ENCODE results near the gene PPP1R9A. TPM values are rescaled to one million over a fixed set of nuclear protein-coding genes. Genes with fewer than 3 reads are reported as not detected.
A peak's percentile ranks its signal among the peaks of the same experiment; 100 is the strongest.

The PPP1R9A gene
- polyA plus RNA-seq, 4 donors: 26.2 to 39.9 (median 30.7) TPM

DNA sequence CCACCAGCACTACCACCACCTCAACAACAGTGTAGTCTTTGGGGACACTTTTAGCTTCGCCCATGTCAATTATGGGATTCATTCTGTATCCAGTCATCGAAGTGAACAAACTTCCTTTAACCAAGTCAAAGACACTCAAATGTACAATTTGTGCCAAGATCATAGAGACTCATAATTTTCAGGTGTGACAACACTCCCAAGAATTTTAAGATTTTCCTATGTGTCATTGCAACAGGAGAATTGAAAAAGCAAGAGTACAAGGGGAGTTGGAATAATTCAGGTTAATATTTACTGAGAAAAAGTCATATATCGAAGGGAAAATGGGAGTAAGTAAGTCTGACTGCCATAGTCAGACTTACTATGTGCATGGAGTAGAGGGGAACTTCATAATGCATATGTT lies 390.7 kb downstream of the PPP1R9A start:
- no peak for DNase-seq (ENCODE audit: low read depth in 4 of 4, low spot score in 2 of 4)

DNA sequence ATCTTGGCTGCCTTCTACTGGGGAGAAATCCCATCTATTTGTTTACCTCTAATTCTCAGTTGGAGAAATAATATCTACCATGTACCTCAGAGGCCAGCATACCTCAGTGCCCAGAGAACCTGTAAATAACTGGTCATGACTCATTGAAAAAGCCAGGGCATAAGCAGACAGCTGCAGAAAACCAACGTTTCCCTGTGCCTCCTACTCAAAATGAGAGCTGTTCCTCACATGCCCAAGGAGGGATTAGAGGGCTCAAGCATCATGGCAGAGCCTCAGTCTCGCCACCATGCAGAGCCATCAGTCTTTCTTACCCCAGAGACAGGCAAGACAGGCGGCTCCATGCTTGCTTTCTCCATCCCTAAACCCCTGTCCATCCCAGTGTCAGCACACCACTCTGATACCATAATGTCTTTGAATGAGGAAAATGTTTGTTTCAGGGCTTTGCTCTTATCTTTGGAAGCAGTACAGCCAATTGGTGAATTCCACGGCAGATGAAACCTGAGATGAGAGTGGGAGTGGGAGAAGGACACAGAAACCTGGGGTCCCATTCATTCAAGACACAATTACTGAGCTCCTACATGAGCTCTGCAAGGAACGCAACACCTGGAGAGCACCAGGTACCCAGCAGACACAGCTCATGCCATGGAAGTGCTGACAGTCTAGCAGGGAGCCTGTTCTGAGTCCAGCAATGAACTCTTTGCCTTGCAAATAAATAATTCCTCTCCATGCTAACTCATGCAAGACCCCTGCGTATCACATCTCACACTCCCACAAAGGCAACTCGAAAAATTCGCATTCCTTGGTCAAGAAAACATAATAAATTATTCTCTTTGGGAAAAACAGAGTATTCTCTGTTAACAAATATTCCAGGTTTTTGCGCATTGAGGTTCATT lies 395.9 kb downstream of the PPP1R9A start:
- peak; percentile 30 to 68 (median 51) for DNase-seq (ENCODE audit: low read depth in 4 of 4, low spot score in 2 of 4)

DNA sequence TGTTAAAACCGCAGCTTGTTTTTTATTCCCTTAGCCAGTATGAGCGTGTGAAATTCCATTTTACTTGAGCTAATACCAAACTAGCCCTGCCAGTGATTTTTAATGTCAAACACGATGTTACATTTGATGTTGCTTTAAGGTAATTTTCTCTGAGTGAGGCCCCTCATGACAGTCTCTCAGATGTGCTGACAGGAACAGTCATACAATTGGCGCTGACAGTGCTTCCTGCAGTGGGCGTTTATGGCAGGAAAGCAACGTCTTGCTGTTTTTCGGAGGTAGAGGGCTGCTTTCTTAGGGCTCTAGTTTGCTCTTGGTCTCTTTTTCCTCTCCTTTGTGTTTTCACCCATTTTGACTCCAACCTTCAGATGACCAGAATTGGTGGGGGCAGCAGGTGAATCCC lies 397.6 kb downstream of the PPP1R9A start:
- no peak for DNase-seq (ENCODE audit: low read depth in 4 of 4, low spot score in 2 of 4)

DNA sequence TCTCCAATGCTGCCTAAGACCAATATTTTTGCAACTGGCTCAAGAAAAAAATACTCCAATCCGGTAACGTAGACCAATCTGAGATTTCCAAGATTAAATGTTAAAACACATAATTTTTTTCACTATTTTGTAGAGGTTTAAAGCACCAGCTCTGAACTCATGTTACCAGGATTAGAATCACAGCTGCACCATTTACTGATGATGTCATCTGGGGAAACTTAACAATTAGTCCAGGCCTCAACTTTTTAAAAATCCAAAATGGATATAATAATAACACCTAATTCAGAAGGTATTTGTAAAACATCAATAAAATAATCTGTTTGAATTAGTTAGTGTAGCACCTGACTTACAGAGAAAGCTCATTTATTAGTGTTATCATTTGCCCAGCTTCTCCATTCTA lies 402.6 kb downstream of the PPP1R9A start:
- DNase-seq (ENCODE audit: low read depth in 4 of 4, low spot score in 2 of 4): no peak

DNA sequence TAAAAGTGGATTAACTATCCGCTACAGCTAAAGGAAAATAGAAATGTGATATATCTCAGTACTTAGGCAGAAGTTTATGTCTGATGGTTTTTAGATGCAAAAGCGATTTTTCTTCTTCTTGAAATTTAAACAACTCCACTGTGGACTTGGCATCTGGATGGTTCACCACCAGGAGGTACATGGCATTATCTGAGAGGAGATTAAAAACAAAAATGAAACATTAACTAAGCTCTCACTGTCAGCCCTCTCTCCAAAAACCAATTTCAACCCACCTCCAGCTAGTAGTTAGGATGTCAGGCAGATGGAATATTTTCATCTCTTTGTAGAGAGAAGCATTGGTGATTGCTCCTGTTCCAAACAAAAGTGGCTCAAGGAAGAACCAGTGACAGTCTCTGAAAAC lies 404.0 kb downstream of the PPP1R9A start:
- DNase-seq (ENCODE audit: low read depth in 4 of 4, low spot score in 2 of 4): no peak

DNA sequence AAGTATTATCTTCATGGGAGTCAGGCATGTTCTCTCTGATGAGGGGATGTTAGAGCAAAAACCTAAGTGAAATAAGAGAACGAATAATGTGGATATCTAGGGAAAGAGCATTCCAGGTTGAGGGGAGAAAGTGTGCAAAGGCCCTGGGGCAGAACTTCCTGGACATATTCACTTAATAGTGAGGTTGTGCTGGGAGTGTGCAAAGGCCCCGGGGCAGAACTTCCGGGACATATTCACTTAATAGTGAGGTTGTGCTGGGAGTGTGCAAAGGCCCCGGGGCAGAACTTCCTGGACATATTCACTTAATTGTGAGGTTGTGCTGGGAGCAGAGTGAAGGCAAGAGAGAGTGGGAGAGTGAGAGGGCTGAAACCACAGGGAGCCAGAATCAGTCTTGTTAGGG lies 405.2 kb downstream of the PPP1R9A start:
- DNase-seq (ENCODE audit: low read depth in 4 of 4, low spot score in 2 of 4): no peak

DNA sequence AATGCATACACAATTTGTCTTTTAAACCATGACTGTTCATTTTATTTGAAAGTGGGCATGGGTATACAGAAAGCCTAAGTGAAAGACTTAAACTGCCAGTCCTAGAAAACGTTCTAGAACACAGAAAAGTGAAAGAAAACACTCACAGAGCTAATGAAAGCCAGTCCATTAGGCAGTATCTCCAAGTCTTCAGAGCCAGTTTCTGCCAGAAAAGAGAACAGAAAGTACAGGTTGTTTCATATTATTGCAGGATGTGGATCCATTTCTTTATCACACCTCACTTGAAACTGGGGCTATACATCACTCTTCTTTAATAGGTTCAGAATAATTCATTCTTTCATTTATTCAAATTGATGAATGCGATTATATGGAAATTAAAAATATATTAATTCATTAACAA lies 409.2 kb downstream of the PPP1R9A start:
- DNase-seq (ENCODE audit: low read depth in 4 of 4, low spot score in 2 of 4): no peak

DNA sequence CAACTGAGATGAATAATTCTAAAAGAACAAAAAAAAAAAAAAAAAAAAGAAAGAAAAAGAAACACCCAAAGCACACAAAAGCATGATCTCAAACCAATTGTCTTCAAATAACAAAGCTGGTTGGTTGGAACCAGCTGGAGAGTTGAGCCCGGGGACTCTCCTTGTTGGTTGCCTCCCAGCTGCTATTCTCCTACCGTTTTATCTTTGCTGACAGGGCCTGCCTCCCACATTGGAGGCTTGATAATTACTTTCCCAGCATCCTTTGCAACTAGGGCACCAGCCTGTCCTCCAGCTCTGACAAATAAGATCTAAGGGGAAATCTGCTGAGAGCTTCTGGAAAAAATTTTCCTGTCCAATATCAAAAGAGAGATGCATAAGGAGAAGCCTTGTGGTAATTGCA lies 410.2 kb downstream of the PPP1R9A start:
- no peak for DNase-seq (ENCODE audit: low read depth in 4 of 4, low spot score in 2 of 4)

DNA sequence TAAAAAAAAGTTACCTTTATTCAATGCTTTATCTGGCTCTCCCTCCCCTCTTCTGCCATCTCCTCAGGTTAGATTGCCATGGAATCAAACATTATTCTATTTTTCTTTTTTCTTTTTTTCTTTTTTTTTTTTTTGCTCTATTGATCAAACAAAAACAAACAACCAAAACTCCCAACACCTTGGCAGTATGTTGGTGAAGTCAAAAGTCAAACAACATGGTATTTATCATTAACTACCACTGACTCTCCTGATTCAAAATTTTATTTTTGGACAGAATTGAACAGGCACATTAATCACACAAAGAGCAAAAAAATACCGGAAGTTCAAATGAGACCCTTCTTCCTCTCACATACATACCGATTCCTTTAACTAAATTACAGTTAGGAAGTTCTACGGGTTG lies 410.6 kb downstream of the PPP1R9A start:
- no peak for DNase-seq (ENCODE audit: low read depth in 4 of 4, low spot score in 2 of 4)

DNA sequence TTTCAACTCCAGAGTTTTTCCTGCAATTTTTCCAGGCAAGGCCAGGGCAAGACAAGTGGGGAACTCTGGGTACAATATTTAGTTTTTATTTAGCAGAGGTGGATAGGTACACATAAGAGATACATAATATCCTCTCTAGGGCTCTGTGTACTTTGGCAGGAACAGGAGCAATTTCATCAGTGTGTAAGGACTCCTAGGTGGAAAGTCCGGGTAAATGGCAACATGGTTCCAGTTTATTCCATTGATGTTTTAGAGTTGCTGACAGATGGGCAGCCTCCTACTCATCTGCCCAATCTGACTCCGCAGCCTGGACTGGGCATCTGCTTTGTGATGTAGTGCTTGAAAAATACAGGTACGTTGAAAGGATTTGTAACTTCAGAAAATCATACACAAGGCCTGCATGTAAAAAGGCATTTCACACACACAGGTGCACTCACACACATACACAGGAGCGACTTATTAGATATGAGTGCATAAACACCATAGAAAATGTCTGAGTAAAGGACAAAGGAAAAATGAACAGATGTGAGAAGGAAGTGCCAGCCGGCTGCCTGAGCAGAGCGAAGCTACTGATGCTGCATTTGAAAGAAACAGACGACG lies 411.2 kb downstream of the PPP1R9A start:
- no peak for DNase-seq (ENCODE audit: low read depth in 4 of 4, low spot score in 2 of 4)

DNA sequence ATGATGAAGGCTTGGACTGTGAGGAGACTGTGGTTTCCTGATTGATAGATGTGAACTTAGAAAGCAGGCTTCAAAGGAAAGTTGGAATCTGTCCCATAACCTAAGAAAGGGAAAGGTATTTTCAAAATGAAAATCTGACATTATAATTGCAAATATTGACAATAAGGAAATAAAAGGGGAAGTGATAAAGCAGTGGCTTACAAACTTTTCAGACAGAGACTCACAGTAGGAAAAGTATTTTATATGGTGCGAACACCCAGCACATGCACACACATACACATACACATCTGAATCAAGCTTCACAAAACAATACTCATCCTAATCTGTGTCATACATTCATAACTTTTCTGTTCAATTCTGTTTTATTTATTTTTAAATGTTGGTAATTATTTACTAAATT lies 412.2 kb downstream of the PPP1R9A start:
- DNase-seq (ENCODE audit: low read depth in 4 of 4, low spot score in 2 of 4): no peak

DNA sequence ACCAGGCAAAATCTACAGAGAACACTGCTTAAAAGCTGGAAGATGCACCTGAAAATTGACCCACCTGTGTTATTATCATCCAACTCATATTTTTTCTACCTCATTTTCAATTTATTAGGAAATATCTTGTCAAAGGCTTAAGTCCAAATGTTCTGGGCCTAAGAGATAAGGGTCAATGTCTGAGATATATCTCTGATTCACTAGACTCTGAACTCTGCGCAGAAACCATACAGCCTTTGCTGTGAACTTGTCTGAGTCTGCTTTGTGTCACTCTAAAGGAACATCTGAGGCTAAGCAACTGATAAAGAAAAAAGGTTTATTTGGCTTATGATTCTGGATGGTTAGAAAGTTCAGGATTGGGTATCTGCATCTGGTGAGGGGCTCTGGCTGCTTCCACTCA lies 413.3 kb downstream of the PPP1R9A start:
- no peak for DNase-seq (ENCODE audit: low read depth in 4 of 4, low spot score in 2 of 4)

DNA sequence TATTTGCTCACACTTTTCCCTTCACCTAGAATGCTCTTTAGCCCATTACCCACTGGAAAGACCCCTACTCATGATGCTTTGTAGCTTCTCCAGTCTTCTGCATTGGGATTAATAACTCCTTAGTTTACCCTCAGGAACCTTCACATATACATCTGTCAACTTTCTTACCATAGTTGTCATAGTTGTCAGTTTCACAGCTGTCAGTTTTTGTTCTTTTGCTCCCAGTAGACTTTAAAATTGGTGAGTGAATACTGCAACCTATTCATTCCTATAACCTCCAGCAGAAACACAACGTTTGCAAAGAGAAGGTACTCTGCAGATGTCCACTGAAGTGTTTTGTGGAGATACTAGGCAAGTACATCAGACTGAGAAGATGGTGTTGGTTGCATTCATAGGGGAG lies 414.3 kb downstream of the PPP1R9A start:
- no peak for DNase-seq (ENCODE audit: low read depth in 4 of 4, low spot score in 2 of 4)

DNA sequence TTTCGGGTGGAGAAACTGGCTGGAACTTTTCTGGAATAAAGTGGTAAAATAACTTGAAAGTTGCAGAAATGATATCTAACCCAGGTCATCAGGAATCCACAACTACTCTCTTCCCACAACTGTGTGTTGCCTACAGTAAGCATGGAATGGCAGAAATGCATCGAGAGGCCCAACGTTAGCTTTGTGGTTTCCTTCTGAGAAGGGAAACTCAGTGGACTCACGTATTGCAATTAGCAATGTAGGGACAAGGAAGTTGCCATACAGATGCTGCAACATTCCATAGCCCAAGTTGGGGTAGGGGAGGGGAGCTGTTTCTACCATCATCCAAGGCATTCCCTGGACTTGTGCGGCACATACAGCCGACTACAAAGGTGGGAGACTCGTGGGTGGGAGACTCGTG lies 415.0 kb downstream of the PPP1R9A start:
- no peak for DNase-seq (ENCODE audit: low read depth in 4 of 4, low spot score in 2 of 4)

DNA sequence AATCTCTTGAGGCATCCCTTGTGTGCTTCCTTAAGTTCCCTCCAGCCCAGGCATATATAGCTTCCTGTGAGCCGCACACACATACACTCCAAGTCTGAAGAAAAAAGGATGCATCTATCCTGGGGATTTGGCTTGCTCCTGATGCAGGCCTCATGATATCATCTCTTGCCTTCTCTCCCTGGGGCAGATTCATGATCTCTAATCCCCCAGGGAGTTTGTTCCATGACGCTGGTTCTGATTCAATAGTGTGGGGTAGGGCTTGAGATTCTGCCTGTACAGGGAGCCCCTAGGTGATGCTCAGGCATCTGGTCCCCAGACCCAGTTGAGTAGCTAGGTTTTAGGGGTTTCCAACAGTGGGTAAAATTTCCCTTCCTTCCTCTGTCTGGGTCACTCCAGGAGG lies 415.5 kb downstream of the PPP1R9A start:
- no peak for DNase-seq (ENCODE audit: low read depth in 4 of 4, low spot score in 2 of 4)

DNA sequence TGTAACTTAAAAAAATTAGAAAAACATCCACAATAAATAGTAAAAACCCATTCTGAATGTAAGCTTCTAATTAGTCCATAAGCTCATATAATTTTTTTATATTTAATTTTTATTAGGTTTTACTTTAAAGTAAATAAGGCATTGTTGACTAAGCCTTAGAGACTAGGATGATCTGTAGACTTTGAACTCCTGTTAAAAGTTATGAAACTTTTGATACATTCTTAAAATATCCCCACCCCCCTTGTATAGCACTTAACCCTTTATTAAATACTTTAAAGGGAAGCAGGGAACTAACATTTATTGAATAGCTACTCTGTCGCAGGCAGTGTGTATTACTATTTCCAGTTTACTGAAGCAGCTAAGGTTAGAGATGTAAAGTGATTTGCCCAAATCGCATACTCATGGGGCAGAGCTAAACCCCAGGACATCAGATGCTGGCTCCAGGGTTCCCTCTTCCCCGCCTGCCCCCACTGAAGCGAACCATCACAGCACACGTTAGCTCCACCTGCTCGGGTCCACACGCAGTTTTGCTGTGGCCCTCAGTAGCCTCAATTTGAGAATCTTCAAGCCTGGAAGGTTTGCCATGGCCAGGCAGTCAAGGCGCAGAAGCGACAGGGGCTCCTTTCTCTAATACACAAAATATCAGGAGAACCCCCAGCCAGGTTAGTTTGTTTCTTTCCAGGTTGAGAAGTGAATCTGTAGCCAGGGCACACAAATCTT lies 416.2 kb downstream of the PPP1R9A start:
- DNase-seq (ENCODE audit: low read depth in 4 of 4, low spot score in 2 of 4): no peak

DNA sequence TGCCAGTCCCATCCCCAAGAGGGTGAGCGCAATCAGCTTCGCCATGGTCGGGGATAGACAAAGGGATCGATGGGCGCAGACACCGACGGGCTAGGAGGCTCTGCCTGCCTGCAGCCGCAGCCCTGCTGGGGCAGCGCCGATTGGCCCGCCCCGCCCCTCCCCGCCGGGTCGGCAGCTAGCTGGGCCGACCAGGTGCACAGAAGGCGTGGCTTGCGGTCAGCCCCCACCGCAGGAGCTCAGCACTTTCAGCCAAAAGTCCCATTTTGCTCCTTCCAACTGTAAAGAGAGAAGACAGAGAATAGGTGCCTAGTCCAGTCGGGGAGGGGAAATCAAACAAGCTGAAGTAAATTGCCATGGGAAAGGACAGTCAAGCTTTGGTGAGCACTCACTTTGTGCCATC lies 417.0 kb downstream of the PPP1R9A start, which contains the start of gene PON1:
Gene PON1 (minus strand): TSS at position 102 of the 400 bp plus-strand sequence. CDS start 57 bp downstream, at position 45.
- DNase-seq (ENCODE audit: low read depth in 4 of 4, low spot score in 2 of 4): no peak

DNA sequence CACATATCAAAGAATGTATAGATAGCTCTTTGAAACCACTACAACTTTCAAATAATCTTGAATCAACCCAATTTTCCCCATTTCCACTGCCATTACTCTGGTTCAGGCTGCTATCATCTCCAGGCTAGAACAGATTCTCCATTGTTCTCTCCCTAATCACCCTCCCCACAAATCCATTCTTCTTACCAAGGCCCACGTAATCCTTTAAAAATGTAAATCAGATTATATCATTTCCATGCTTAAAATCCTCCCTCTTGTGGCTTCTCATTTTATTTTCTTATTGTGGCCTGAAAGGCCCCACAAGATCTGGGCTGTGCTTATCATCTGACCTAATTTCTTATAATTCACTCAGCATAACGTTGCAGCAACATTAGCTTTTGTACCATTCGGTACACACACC lies 420.0 kb downstream of the PPP1R9A start:
- no peak for DNase-seq (ENCODE audit: low read depth in 4 of 4, low spot score in 2 of 4)

DNA sequence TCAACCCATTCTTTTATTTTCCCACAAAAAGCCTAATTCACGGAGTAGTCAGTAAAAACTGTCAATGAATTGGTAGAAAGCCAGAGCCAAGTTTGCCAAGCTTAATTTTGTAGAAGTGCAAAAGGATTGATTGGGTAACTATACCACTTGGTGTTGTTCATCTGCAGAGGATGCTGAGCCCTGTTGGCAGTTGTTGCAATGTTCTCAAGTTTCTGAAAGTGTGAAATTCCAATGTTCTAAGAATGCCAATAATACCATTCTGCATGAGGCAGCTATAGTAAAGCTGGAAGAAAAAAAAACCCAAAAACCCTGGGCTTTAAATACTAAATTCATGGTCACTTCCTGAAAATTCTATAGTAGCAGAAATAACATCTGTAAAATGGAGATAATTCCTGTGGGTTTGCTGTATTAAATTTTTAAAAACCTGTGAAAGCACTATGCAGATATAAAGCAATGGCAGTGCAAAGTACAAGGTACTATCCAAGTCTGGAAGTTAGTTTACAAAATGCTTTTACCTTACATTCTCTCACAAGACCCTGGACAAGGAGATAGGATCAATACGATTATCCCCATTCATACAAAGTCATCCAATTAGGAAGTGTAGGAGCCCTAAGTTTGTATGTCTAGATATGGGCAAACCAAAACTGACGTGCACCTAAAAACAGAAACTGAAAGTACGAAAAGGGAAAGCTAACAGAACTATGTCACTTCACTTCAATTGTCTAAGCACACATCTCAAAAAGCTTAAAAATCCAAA lies 423.0 kb downstream of the PPP1R9A start:
- DNase-seq (ENCODE audit: low read depth in 4 of 4, low spot score in 2 of 4): no peak

DNA sequence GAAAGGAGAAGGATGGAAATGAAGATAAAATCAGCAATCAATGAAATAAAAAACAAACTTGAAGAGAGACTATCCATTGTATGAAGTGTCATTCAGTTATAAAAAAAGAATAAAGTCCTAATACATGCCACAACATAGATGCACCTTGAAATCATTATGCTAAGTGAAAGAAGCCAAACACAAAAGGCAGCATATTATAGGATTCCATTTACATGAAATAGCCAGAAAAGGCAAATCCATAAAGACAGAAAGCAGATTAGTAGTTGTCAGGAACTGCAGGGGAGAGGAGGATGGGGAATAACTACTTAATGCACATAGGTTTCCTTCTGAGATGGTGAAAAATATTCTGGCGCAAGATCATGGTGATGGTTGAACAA lies 423.6 kb downstream of the PPP1R9A start:
- no peak for DNase-seq (ENCODE audit: low read depth in 4 of 4, low spot score in 2 of 4)

DNA sequence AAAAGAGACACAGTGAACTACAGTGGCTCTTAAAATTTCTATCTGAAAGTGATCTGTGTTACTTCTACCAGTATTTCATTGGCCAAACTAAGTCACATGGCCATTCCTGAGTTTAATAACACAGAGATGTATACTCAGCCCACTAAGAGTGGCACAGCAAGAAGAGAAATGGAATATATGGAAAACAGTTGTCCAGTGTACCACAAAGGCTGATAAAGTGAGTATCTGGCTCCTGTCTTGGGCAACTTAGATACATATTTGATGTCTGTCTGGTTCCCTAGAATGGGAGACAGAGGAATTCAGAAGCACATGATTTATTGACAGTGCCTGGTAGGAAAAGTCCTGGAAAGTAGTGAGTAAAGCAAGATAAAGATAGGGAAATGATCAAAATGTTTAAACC lies 427.1 kb downstream of the PPP1R9A start:
- no peak for DNase-seq (ENCODE audit: low read depth in 4 of 4, low spot score in 2 of 4)

Data from left renal cortex interstitium (tissue), 4 donors.